Psoas muscle (tissue), 8 donors: ENCODE measurements around the gene SHISA2. TPM values are rescaled to one million over a fixed set of nuclear protein-coding genes. Genes with fewer than 3 reads are reported as not detected.

ENCODE experiments used
- ATAC-seq, 4 donors: fragments of 200-7000 bp; cut with Tn5 transposase; one replicate each; pipeline ENCODE4 v1.9.1; 2020; ENCODE audit warnings: moderate library complexity in 3 of 4, mild to moderate bottlenecking in 2 of 4
- DNase-seq, 2 donors: peaks; one replicate each; pipeline ENCODE4 v3.0.0-alpha.2; 2020
- H3K27ac ChIP-seq: fragments of 200-600 bp; one replicate; pipeline ENCODE4 v1.8.0; 2022
- H3K27me3 ChIP-seq, 3 donors: fragments of 200-600 bp in 1 of 3; one replicate each; pipeline versions ENCODE4 v1.6.1 to v1.8.0; 2013 to 2022; ENCODE audit warnings: low read length in 2 of 3, mild to moderate bottlenecking in 2 of 3, moderate library complexity in 1 of 3; ENCODE audit not compliant: insufficient read depth in 3 of 3
- H3K36me3 ChIP-seq, 2 donors: fragments of 200-600 bp in 1 of 2; one replicate each; pipeline versions ENCODE4 v1.6.1 to v1.8.0; 2013 to 2022; ENCODE audit warnings: low read depth in 1 of 2, mild to moderate bottlenecking in 1 of 2, moderate library complexity in 1 of 2; ENCODE audit not compliant: insufficient read depth in 1 of 2
- H3K4me1 ChIP-seq: fragments of 200-600 bp; one replicate; pipeline ENCODE4 v1.8.0; 2022
- H3K4me3 ChIP-seq: fragments of 200-600 bp; one replicate; pipeline ENCODE4 v1.8.0; 2022; ENCODE audit warnings: mild to moderate bottlenecking
- H3K9me3 ChIP-seq: fragments of 200-600 bp; one replicate; pipeline ENCODE4 v1.8.0; 2022
- CTCF ChIP-seq: fragments of 200-600 bp; IDR thresholded peaks from one replicate; pipeline ENCODE4 v1.8.0; 2022; ENCODE audit warnings: antibody characterized with exemption
- WGBS, 3 donors: extraction: QIAGEN DNeasy Blood & Tissue Kit; methylation state at CpG; one replicate each; pipeline versions ENCODE4 v1.1.6 to v1.1.7; 2013; 5-methylcytosine and 5-hydroxymethylcytosine counted together
- intact Hi-C, 2 donors: fragments of 100-400 bp; cut with DNase I; formaldehyde crosslinking; loops; one replicate each; pipeline versions ENCODE4 v1.11.0 to v1.14.2; 2022
- polyA plus RNA-seq, 3 donors: library from polyadenylated mRNA; stranded (reverse); fragments of 200-250 nt; gene quantifications; one replicate each; pipeline ENCODE4 v1.2.3, GENCODE V29; 2013
- total RNA-seq, 4 donors: library from RNA; stranded (reverse); fragmentation: NEBNext Ultra II Directional in 2 of 4; extraction: Animal tissue kit (Norgen Biotek cat#: 25700) in 2 of 4; gene quantifications; one replicate each; pipeline versions ENCODE4 v1.2.1 to v1.2.4, GENCODE V29; 2021 to 2023
- donor health status: healthy with polysubstance abuse.
- donor health status: DM: no; HTN: no; CAD: no; lungs with moderate emphysema.
- donor health status: Bipolar disorder and iron deficiency.
- donor health status: healthy.
- donor health status: DM: yes; HTN: yes; CAD: no.
- donor health status: DM: no; HTN: no; CAD: no.
- donor health status: DM: no; HTN: no; CAD: no.
- donor health status: DM: yes; HTN: yes; CAD: no.

The SHISA2 gene
- total and polyA plus RNA-seq, 7 donors, result 1.3 to 9.6 (median 4.1) TPM

- Histone ChIP-seq H3K27ac (peak overlapping the region; percentile 32), H3K4me3 (no peak overlapping the region), H3K9me3 (no peaks in the 10 kb centered on the region), H3K27me3 (no peaks in the 10 kb centered on the region), H3K4me1 (peaks cover 5% of the 10 kb centered on the region), H3K36me3 (no peaks in the 10 kb centered on the region)
- intact Hi-C loops, result loop anchor here in 1 of 2 donors (5.0 kb wide), 2 partner anchors 83 to 378 kb away; no protein-coding TSS in a partner anchor
- no peak for DNase-seq
- no peak for TF ChIP-seq CTCF
- peak in 2 of 4 donors; percentile 54 to 63 for ATAC-seq
- 34 to 64% (median 37%) methylated on average over 4 of the region's 4 CpGs for WGBS, 3 donors
These were observed 8.5 kb upstream of the SHISA2 start for GRCh38 chr13:26060357-26060756.

GRCh38 chr13:26058704-26059103 lies 6.9 kb upstream of the SHISA2 start:
- no peak for TF ChIP-seq CTCF
- Histone ChIP-seq H3K36me3 (no peaks in the 10 kb centered on the region), H3K4me3 (no peak overlapping the region), H3K27me3 (no peaks in the 10 kb centered on the region), H3K4me1 (peaks cover 5% of the 10 kb centered on the region), H3K27ac (no peak overlapping the region), H3K9me3 (no peaks in the 10 kb centered on the region)
- intact Hi-C loops, result no loop called here
- ATAC-seq (no peak), DNase-seq (no peak)
- 83 to 91% (median 84%) methylated on average over 6 of the region's 6 CpGs for WGBS, 3 donors

- no peak for TF ChIP-seq CTCF
- intact Hi-C loops, result loop anchor here in 1 of 2 donors (5.0 kb wide), 1 partner anchor 83 kb away; no protein-coding TSS in a partner anchor
- DNase-seq (no peak), ATAC-seq (no peak)
- Histone ChIP-seq H3K27ac (no peak overlapping the region), H3K27me3 (peaks cover 0 to 14% (median 0%) of the 10 kb centered on the region in 3 donors), H3K4me3 (no peak overlapping the region), H3K4me1 (peaks cover 6% of the 10 kb centered on the region), H3K36me3 (no peaks in the 10 kb centered on the region), H3K9me3 (no peaks in the 10 kb centered on the region)
These were observed 3.1 kb upstream of the SHISA2 start for GRCh38 chr13:26054896-26055295.

GRCh38 chr13:26053418-26053980 lies 1.7 kb upstream of the SHISA2 start:
- Histone ChIP-seq H3K36me3 (no peaks in the 10 kb centered on the region), H3K4me1 (peaks cover 6% of the 10 kb centered on the region), H3K9me3 (no peaks in the 10 kb centered on the region), H3K27me3 (peaks cover 0 to 14% (median 0%) of the 10 kb centered on the region in 3 donors), H3K4me3 (no peak overlapping the region), H3K27ac (peak overlapping the region; percentile 33)
- DNase-seq (no peak), ATAC-seq (peak in 2 of 4 donors; percentile 11 to 51)
- 52 to 78% (median 60%) methylated on average over 6 of the region's 6 CpGs for WGBS, 3 donors
- no peak for TF ChIP-seq CTCF
- intact Hi-C loops, result loop anchor here in 1 of 2 donors (5.0 kb wide), 1 partner anchor 81 kb away; no protein-coding TSS in a partner anchor

GRCh38 chr13:26052337-26052736 lies 521 bp upstream of the SHISA2 start:
- Histone ChIP-seq H3K36me3 (no peaks in the 10 kb centered on the region), H3K9me3 (no peaks in the 10 kb centered on the region), H3K27me3 (peaks cover 0 to 14% (median 0%) of the 10 kb centered on the region in 3 donors), H3K4me3 (peak overlapping the region; percentile 73), H3K4me1 (peaks cover 6% of the 10 kb centered on the region), H3K27ac (peak overlapping the region; percentile 82)
- DNase-seq (no peak), ATAC-seq (peak in 2 of 4 donors; percentile 31 to 37)
- intact Hi-C loops, result loop anchor here in 1 of 2 donors (5.0 kb wide), 1 partner anchor 80 kb away; no protein-coding TSS in a partner anchor
- WGBS, 3 donors, result 12 to 28% (median 15%) methylated on average over 10 of the region's 10 CpGs
- no peak for TF ChIP-seq CTCF
